G401 (cell line): ENCODE data around the gene PRELP. TPM values are rescaled to one million over a fixed set of nuclear protein-coding genes. Genes with fewer than 3 reads are reported as not detected.

Experiments
- DNase-seq: peaks from one replicate; pipeline ENCODE4 v3.0.0-alpha.2; 2015; ENCODE audit warnings: low spot score
- in situ Hi-C: cut with HindIII; loops from 2 replicates; pipeline ENCODE4 v1.10.0; 2016; ENCODE audit warnings: low sequenced_read_pairs, mixed read lengths
- total RNA-seq: library from RNA; depleted of rRNA; stranded (reverse); fragments of >200 nt; shearing (Covaris generic); gene quantifications from 2 replicates; pipeline ENCODE4 v1.2.3, GENCODE V29; 2014; rRNA removed

Gene PRELP
- total RNA-seq, 1 experiment from 2014 or later = not detected

DNA sequence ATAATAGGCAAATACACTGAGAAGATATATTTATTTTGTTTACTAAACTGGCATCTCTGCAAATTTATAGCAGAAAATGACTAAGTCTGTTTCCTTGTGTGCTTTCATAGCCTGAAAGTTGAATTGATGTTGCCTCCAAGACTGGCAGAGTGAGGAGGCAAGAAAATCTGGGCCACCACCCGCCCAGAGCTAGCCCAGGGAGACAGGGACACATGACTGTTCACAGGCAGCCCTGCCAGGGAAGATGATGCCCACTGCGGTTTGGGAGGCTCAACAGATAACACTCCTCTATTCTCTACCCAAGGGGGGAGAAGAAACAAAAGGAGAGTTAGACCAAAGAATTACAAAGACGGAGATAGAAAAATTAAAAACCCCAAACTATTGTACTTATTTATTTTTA, 55.5 kb downstream of the PRELP start:
- DNase-seq = no peak
- in situ Hi-C loops = no loop called here

DNA sequence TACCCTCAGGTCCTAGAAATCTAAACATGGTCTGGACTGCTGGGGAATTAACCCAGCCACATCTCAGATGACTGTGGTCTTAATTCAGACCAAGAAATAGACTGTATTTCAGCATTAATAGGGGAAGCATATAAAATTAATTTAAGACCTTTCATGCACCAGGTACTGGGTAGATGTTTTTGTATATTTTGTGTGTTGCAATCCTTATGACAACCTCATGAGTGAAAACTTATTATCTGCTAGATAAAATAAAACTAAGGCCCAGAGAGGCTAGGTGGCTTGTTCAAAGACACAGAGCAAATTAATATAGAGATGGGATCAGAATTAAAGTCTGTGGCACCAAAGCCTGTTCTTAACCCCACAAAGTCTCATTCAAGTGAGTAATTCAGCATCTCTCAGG, 58.4 kb downstream of the PRELP start:
- in situ Hi-C loops = no loop called here

DNA sequence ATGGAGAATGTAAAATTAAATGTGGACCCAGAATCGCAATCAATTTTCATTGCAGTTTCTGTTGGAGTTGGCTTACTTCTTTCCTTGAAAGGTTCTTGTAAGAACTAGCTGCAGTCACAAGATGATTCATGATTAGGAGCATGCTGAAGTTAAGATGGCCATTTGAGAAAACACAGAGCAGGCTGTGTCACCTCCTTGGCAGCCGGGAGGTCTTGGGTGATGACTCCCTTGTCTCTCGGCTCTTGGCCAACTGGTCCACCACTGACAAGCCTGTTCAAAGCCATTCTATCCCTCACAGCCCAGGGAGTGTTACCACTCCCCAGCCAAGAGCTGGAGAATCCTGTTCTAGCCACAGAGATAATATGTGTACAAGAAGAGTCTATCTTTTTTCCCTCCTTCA, 58.9 kb downstream of the PRELP start:
- in situ Hi-C loops = no loop called here
- no peak for DNase-seq

More for the DNA sequence above, 58.4 kb downstream of the PRELP start:
- no peak for DNase-seq

DNA sequence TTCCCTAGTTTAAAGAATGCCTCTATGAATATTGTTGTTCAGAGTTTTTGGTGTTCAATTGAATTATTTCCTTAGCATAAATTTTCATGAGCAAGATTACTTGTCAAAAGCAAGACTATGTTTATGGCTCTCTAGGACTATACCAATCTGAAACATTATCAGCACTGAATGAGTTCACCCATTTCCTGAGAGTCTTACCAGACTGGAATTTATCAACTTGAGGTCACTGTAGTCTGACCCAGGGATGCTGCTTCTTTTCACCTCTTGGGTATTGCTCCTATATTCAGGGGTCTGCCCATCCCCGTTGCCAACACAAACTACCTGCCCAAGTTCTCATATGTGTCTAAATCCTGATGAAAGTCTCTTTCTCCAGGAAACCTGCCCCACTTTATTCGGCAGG, 61.0 kb downstream of the PRELP start:
- in situ Hi-C loops = no loop called here
- no peak for DNase-seq

DNA sequence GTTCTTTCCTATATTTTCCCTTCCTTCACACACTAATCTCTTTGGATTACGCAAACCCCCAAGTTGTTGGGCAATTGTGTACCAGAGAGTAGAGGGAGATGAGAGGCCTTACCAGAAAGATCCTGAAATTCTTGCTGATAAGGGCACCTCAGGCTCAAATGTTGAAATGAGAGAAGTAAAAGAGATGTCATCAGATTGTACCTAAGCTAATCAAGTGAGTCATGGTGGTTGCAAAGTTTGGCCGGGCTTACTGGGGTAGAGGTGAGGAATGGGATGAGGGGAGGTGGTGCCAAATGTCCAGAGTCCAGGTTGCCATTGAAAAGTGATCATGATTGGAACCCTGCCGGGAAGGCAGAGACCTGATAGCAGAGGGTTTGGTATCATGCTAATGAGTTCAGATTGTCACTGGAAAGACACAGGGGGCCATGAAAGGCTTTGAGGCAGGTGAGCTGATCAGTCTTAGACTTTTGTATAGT, 61.4 kb downstream of the PRELP start:
- in situ Hi-C loops = no loop called here
- no peak for DNase-seq

DNA sequence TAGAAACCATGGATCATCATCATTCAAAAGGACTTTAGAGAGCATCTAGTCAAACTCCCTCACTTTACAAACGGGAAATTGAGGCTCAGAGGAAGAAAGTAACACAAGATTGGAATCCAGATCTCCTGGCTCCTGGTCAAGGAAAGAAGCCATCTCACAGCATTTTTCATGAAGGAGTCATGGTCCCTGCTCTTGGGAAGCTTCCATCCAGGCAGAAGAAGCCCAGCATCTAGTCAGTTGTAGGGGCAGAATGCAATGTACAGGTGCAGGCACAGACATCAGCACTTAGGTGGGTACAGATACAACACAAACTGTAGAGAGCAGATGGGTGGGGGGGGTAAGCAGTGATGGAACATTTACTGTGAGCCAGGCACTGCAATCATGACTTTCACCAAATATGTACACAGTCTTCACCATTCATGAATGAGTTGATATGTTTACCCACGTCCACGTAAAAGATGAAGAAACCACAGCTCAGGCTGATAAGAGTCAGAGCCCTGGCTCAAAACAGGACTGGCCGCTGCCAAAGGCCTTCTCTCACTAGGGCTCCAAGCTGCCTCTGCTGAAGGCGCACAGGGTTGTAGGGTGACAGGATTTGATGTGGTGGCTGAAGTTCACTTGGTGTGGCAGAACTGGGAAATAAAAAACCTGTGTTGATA, 62.3 kb downstream of the PRELP start:
- no peak for DNase-seq
- in situ Hi-C loops = no loop called here

DNA sequence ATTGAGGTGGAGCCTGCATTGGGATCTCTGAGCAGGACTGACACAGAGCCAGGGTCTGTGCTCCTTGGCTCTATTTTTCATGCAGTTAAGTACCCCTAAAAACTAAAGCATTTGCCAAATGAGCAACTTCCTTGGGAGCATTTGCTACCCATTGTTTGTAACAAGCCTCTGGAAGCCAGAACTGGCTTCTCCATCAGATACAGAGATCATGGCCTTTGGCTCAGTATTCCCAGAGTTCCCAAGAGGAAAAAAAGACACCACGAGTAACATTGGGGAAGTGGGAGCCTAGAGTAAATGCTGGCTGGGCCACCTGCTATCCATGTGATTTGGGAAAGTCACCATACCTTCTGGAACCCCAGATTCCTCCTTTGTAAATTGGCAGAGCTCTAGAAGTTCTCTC, 63.1 kb downstream of the PRELP start:
- DNase-seq = no peak
- in situ Hi-C loops = no loop called here

DNA sequence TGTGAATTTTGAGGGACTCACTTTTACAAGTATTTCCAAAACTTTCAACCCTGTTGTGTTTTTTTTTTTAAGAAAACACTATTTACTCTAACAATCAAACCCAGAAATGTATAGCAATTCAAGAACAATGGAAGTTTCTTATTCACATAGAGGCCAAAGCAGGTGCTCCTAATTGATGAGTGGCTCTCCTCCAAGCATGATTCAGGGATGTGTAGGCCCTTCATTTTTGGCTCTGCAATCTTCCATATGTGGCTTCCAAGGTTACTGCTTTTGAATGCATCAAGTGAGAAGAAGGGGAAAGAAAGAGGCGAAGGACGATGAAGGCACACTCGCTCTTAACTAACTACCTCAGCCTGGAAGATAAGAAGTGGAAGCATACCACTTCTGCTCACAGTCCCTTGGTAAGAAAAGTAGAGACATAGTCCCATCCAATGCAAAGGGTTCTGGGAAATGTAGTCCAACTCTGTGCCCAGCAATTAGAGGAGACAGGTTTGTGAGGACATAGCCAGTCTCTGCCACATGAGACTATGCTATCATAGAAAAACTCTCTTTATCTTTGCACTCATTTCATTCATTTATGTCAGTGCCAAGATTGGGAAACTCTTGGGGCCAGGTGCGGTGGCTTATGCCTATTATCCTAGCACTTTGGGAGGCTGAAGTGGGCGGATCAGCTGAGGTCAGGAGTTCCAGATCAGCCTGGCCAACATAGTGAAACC, 64.4 kb downstream of the PRELP start:
- no peak for DNase-seq
- in situ Hi-C loops = no loop called here

Other genes with a start within 250 kb of the PRELP start
- not detected in 2 replicates for gene CHIT1, start 246.1 kb upstream of the PRELP start, total RNA-seq
- gene BTG2, start 170.3 kb upstream of the PRELP start, total RNA-seq = 12.7 and 15.2 TPM in 2 replicates
- not detected in 2 replicates for gene FMOD, start 124.7 kb upstream of the PRELP start, total RNA-seq
- gene OPTC, start 18.3 kb downstream of the PRELP start, total RNA-seq = not detected in 2 replicates
- gene ATP2B4, start 151.0 kb downstream of the PRELP start, total RNA-seq = 5.4 and 6.7 TPM in 2 replicates